Activated naive CD8-positive, alpha-beta T cell treated with anti-CD3 and anti-CD28 coated beads, Interleukin-2, amount 10 ng/mL, durations not matched to agents 7 days and 5 days (primary cell): Measurements from ENCODE around the gene AGXT2. TPM values are rescaled to one million over a fixed set of nuclear protein-coding genes. Genes with fewer than 3 reads are reported as not detected.

ENCODE experiments used
- ATAC-seq: fragments of 150-1000 bp; cut with Tn5 transposase; one replicate; pipeline ENCODE4 v1.10.0; 2021; ENCODE audit warnings: low read depth, moderate library complexity
- POLR2A ChIA-PET: fragments of 350-600 bp; sonication (Branson Sonifier 250); formaldehyde crosslinking; loops from one replicate; lab custom pipeline; 2021; ENCODE audit warnings: antibody characterized with exemption; lab: Charles Lee
- DNase-seq: peaks from one replicate; pipeline ENCODE4 v3.0.0; 2021
- H3K27ac Mint-ChIP-seq: one replicate; pipeline ENCODE4 v1.8.0; 2022; ENCODE audit warnings: mild to moderate bottlenecking, mixed read lengths
- H3K27me3 Mint-ChIP-seq: one replicate; pipeline ENCODE4 v1.8.0; 2022; ENCODE audit warnings: mild to moderate bottlenecking, moderate library complexity, mixed read lengths
- H3K36me3 Mint-ChIP-seq: one replicate; pipeline ENCODE4 v1.8.0; 2021; ENCODE audit warnings: mild to moderate bottlenecking, mixed read lengths
- H3K4me1 Mint-ChIP-seq: one replicate; pipeline ENCODE4 v1.8.0; 2021; ENCODE audit warnings: mixed read lengths
- H3K4me3 Mint-ChIP-seq: one replicate; pipeline ENCODE4 v1.8.0; 2022; ENCODE audit warnings: mild to moderate bottlenecking, moderate library complexity, mixed read lengths
- H3K9me3 Mint-ChIP-seq: one replicate; pipeline ENCODE4 v1.8.0; 2021; ENCODE audit warnings: mixed read lengths
- total RNA-seq, 2 experiments: library from RNA; stranded (reverse); gene quantifications; one replicate each; pipeline ENCODE4 v1.2.3, GENCODE V29; 2021

The AGXT2 gene
- total RNA-seq, 2 experiments from 2014 or later, result not detected

GRCh38 chr5:35023391-35024178 lies 24.2 kb downstream of the AGXT2 start:
- Mint-ChIP-seq H3K4me1 (no peaks in the 10 kb centered on the region), H3K4me3 (no peak overlapping the region), H3K36me3 (no peaks in the 10 kb centered on the region), H3K27me3 (peaks cover 2% of the 10 kb centered on the region), H3K9me3 (no peaks in the 10 kb centered on the region), H3K27ac (no peak overlapping the region)
- ATAC-seq (no peak), DNase-seq (no peak)
- POLR2A ChIA-PET, result no interaction called here

DNA sequence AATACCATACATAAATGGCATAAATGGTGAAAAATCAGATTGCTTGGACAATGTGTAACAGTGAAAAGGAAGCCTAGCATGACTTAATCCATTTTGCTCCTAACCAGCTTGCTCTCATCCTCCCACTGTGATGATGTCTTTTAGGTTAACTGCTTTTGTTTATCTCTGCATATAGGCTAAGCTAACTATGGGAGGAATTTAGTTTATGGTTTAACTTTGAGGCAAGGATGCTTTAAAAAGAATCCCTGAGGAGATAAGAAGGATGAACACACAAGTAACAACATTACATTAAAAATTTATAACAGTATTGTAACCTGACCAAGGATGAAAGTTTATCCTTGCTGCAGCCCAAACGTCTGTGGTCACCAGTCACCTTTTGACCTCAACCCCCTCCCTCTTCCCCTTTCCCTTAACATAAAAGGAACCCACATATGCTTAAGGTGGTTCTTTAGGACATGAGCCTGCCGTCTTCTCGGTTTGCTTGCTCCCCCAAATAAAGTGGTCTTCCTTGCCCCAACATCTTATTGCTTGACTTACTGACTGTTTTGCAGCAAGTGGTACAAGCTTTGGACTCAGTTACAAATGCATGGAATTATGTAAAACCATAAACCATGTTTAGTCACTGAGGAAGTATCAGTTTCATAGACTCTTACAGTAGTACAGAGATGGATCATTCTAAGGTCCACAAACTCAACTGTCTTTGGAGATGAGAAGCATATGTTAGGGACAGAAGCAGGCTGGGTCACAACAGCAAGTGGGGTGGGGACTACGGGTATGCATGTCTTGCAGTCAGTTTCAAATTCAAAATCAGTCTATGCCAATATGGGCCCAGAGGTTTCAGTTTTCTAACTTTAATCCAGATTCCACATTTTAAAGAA lies 31.3 kb downstream of the AGXT2 start:
- Mint-ChIP-seq H3K4me1 (peaks cover 1% of the 10 kb centered on the region), H3K27me3 (peaks cover 4% of the 10 kb centered on the region), H3K9me3 (peaks cover 2% of the 10 kb centered on the region), H3K36me3 (no peaks in the 10 kb centered on the region), H3K27ac (no peak overlapping the region), H3K4me3 (no peak overlapping the region)
- POLR2A ChIA-PET, result interaction anchor here (0.9 kb wide), 1 partner anchor 12 kb away, joined by 4 read pairs; no protein-coding TSS in a partner anchor
- DNase-seq (no peak), ATAC-seq (no peak)

GRCh38 chr5:35015063-35015462 lies 32.7 kb downstream of the AGXT2 start:
- POLR2A ChIA-PET, result no interaction called here

GRCh38 chr5:35012796-35013195 lies 35.0 kb downstream of the AGXT2 start:
- Mint-ChIP-seq H3K36me3 (no peaks in the 10 kb centered on the region), H3K27ac (no peak overlapping the region), H3K4me3 (no peak overlapping the region), H3K27me3 (peaks cover 8% of the 10 kb centered on the region), H3K9me3 (peaks cover 2% of the 10 kb centered on the region), H3K4me1 (peaks cover 1% of the 10 kb centered on the region)
- DNase-seq (no peak), ATAC-seq (no peak)
- POLR2A ChIA-PET, result no interaction called here

More at GRCh38 chr5:35015063-35015462, 32.7 kb downstream of the AGXT2 start:
- no peak overlapping the region for H3K4me3 Mint-ChIP-seq
- H3K4me1 Mint-ChIP-seq, result peaks cover 1% of the 10 kb centered on the region
- no peaks in the 10 kb centered on the region for H3K36me3 Mint-ChIP-seq
- no peak overlapping the region for H3K27ac Mint-ChIP-seq
- no peak for DNase-seq
- no peak for ATAC-seq
- H3K27me3 Mint-ChIP-seq, result peaks cover 4% of the 10 kb centered on the region
- peaks cover 2% of the 10 kb centered on the region for H3K9me3 Mint-ChIP-seq

- peaks cover 1% of the 10 kb centered on the region for H3K4me1 Mint-ChIP-seq
- H3K27ac Mint-ChIP-seq, result no peak overlapping the region
- H3K27me3 Mint-ChIP-seq, result peaks cover 8% of the 10 kb centered on the region
- H3K36me3 Mint-ChIP-seq, result no peaks in the 10 kb centered on the region
- ATAC-seq, result no peak
- POLR2A ChIA-PET, result no interaction called here
- H3K9me3 Mint-ChIP-seq, result peaks cover 2% of the 10 kb centered on the region
- no peak overlapping the region for H3K4me3 Mint-ChIP-seq
- no peak for DNase-seq
Observed at GRCh38 chr5:35012365-35012764, 35.4 kb downstream of the AGXT2 start.

GRCh38 chr5:35010676-35011075 lies 37.1 kb downstream of the AGXT2 start:
- no peaks in the 10 kb centered on the region for H3K36me3 Mint-ChIP-seq
- no peak for ATAC-seq
- no peak overlapping the region for H3K4me3 Mint-ChIP-seq
- H3K9me3 Mint-ChIP-seq, result peaks cover 2% of the 10 kb centered on the region
- no peaks in the 10 kb centered on the region for H3K4me1 Mint-ChIP-seq
- peaks cover 8% of the 10 kb centered on the region for H3K27me3 Mint-ChIP-seq
- POLR2A ChIA-PET, result no interaction called here
- no peak for DNase-seq
- H3K27ac Mint-ChIP-seq, result no peak overlapping the region

DNA sequence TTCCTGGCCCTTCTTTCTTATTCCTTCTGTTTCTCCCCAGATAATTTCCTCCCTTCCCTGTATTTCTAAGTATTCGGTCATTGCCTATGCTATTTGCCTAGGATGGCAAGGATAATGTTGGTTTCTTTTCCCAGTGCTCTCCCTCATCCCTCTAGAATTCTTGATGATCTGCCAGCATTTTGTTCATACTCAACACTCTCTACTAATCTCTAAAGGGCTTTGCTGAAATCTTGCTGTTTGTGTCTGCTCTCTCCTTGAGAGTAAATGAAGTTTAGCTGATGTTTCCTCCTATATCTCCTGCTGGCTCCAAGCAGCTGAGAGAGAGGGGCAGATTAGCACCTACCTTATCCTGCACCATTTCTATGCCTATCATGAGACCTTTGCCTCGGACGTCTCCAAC lies 38.1 kb downstream of the AGXT2 start:
- peaks cover 2% of the 10 kb centered on the region for H3K9me3 Mint-ChIP-seq
- H3K27me3 Mint-ChIP-seq, result peaks cover 8% of the 10 kb centered on the region
- no peak overlapping the region for H3K27ac Mint-ChIP-seq
- no peaks in the 10 kb centered on the region for H3K36me3 Mint-ChIP-seq
- POLR2A ChIA-PET, result no interaction called here
- ATAC-seq (no peak), DNase-seq (no peak)
- H3K4me1 Mint-ChIP-seq, result no peaks in the 10 kb centered on the region
- no peak overlapping the region for H3K4me3 Mint-ChIP-seq

DNA sequence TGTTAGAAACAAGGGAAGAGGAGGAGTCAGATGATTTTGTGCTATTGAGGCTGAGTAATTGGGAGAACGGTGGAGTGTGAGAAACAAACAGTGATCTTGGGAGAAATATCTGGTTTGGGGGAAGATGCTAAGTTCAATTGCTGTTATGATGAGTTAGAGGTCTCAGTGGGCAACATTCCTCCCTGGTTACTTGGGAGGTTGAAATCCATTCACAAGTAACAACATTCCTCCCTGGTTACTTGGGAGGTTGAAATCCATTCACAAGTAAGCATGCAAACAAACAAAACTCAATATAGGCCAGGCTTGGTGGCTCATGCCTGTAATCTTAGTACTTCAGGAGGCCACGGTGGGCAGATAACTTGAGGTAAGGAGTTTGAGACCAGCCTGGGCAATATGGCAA lies 38.7 kb downstream of the AGXT2 start:
- POLR2A ChIA-PET, result no interaction called here
- Mint-ChIP-seq H3K4me1 (no peaks in the 10 kb centered on the region), H3K9me3 (no peaks in the 10 kb centered on the region), H3K27ac (no peak overlapping the region), H3K27me3 (peaks cover 8% of the 10 kb centered on the region), H3K36me3 (no peaks in the 10 kb centered on the region), H3K4me3 (no peak overlapping the region)
- DNase-seq (no peak), ATAC-seq (no peak)

GRCh38 chr5:35004771-35005170 lies 43.0 kb downstream of the AGXT2 start:
- DNase-seq, result no peak
- H3K27ac Mint-ChIP-seq, result no peak overlapping the region
- H3K36me3 Mint-ChIP-seq, result no peaks in the 10 kb centered on the region
- H3K9me3 Mint-ChIP-seq, result no peaks in the 10 kb centered on the region
- no peaks in the 10 kb centered on the region for H3K4me1 Mint-ChIP-seq
- peaks cover 10% of the 10 kb centered on the region for H3K27me3 Mint-ChIP-seq
- POLR2A ChIA-PET, result no interaction called here
- ATAC-seq, result no peak
- no peak overlapping the region for H3K4me3 Mint-ChIP-seq

GRCh38 chr5:35004200-35004599 lies 43.5 kb downstream of the AGXT2 start:
- ATAC-seq (no peak), DNase-seq (no peak)
- H3K4me3 Mint-ChIP-seq, result no peak overlapping the region
- POLR2A ChIA-PET, result no interaction called here
- peaks cover 10% of the 10 kb centered on the region for H3K27me3 Mint-ChIP-seq
- no peak overlapping the region for H3K27ac Mint-ChIP-seq
- H3K36me3 Mint-ChIP-seq, result no peaks in the 10 kb centered on the region
- no peaks in the 10 kb centered on the region for H3K9me3 Mint-ChIP-seq
- no peaks in the 10 kb centered on the region for H3K4me1 Mint-ChIP-seq

DNA sequence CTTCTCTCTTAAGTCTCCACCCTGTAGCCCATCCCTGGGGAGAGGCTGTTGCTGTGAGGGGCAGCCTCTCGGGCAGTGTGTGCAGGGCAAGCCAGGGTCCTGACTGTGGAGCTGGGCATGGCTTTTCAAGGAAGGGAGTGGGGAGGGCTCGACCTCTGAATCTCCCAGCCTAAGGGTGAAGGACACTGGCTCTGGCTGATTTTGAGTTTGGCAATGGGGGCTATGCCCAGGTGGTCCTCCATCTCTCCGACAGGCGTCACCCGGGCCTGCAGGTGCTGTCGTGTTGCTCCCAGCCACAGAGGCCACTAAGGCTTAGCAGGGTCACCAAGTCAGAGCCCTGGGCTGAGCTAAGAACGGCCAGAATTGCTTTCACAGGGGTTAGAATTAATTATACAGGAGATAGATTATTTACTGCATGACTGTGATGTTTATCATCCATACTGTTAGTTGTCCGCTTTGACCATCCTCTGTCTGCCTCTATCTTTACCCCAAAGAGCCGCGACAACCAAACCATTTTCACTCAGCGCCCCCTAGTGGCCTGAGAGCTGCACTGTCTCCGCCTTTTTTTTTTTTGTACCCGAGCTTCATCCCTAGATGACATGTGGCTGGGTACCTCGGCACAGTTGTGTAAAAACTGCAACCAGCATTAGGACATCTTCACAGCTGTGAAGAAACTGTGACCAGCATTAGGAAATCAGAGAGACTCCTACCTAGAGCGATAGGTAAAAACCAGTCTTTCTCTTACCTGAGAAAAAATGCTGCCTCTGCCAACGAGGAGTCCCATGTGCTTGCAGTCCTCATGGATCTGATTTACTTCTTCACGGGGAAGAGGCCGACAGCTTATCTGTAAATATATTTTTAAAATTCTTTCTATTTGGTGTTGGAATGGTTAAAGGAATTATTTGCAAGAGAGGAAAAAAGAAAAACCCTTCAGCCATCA lies 44.5 kb downstream of the AGXT2 start:
- ATAC-seq (no peak), DNase-seq (peak; percentile 57)
- POLR2A ChIA-PET, result no interaction called here
- Mint-ChIP-seq H3K4me1 (no peaks in the 10 kb centered on the region), H3K9me3 (no peaks in the 10 kb centered on the region), H3K4me3 (no peak overlapping the region), H3K36me3 (no peaks in the 10 kb centered on the region), H3K27me3 (peaks cover 13% of the 10 kb centered on the region), H3K27ac (no peak overlapping the region)

GRCh38 chr5:35002459-35002858 lies 45.3 kb downstream of the AGXT2 start:
- POLR2A ChIA-PET, result interaction anchor here (0.7 kb wide), 1 partner anchor 87 kb away, joined by 3 read pairs; the partner anchor contains the start of genes BRIX1 and RAD1
- no peaks in the 10 kb centered on the region for H3K4me1 Mint-ChIP-seq
- DNase-seq (no peak), ATAC-seq (no peak)
- H3K9me3 Mint-ChIP-seq, result no peaks in the 10 kb centered on the region
- H3K4me3 Mint-ChIP-seq, result no peak overlapping the region
- peaks cover 10% of the 10 kb centered on the region for H3K27me3 Mint-ChIP-seq
- no peak overlapping the region for H3K27ac Mint-ChIP-seq
- no peaks in the 10 kb centered on the region for H3K36me3 Mint-ChIP-seq

DNA sequence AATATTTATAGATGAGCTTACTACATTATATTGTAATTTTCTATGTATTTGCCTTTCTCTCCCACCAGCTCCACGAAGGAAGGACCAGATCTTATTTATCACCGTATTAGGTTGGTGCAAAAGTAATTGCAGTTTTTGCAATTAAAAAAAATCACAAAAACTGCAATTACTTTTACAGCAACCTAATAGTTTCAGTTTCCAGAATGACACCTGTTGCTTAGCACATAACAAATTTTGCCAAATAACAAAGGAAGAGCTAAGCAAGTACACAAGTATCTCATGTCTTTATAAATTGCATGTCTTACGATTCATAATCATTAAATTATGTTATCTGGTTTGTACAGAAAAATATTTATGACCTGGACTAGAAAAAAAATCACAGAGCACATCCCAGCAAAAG lies 45.9 kb downstream of the AGXT2 start:
- Mint-ChIP-seq H3K36me3 (no peaks in the 10 kb centered on the region), H3K9me3 (no peaks in the 10 kb centered on the region), H3K27ac (no peak overlapping the region), H3K27me3 (peaks cover 10% of the 10 kb centered on the region), H3K4me3 (no peak overlapping the region), H3K4me1 (no peaks in the 10 kb centered on the region)
- POLR2A ChIA-PET, result interaction anchor here (0.7 kb wide), 1 partner anchor 86 kb away, joined by 3 read pairs; the partner anchor contains the start of genes BRIX1 and RAD1
- ATAC-seq (no peak), DNase-seq (no peak)
